A549 treated with ZK216348 at 1 μM for 4 hours (cell line): ENCODE data around the gene TRIOBP. TPM values are rescaled to one million over a fixed set of nuclear protein-coding genes. Genes with fewer than 3 reads are reported as not detected.

ENCODE experiments used
- total RNA-seq: library from RNA; stranded (reverse); fragments of 200-300 nt; extraction: Qiagen RNA extraction; gene quantifications from 5 replicates; pipeline ENCODE4 v1.2.3, GENCODE V29; 2022; ENCODE audit warnings: low read depth

Gene TRIOBP
- 18.5 to 37.8 TPM (median 34.6 TPM) in 5 replicates for total RNA-seq

GRCh38 chr22:37696657-37697537, at the start of gene TRIOBP:
Gene TRIOBP (plus strand): TSS chr22:37697048. CDS start chr22:37701366, 4,318 bp downstream.

GRCh38 chr22:37658133-37659065, 38.4 kb upstream of the TRIOBP start, which contains the start of gene PDXP:
Gene PDXP (plus strand): TSS chr22:37658723. CDS start chr22:37658783, 60 bp downstream.

GRCh38 chr22:37674951-37675929, 21.6 kb upstream of the TRIOBP start, which contains the start of gene LGALS1:
Gene LGALS1 (plus strand): TSS chr22:37675636. CDS start chr22:37675703, 67 bp downstream.

GRCh38 chr22:37686002-37686982, 10.6 kb upstream of the TRIOBP start, which contains the start of gene NOL12:
Gene NOL12 (plus strand): TSS chr22:37686343. CDS start chr22:37686393, 50 bp downstream.

GRCh38 chr22:37807410-37808293, 110.8 kb downstream of the TRIOBP start, which contains the start of gene GCAT:
Gene GCAT (plus strand): TSS chr22:37807934. CDS start chr22:37807968, 34 bp downstream.

GRCh38 chr22:37823134-37823985, 126.5 kb downstream of the TRIOBP start, which contains the start of gene GALR3:
Gene GALR3 (plus strand): TSS chr22:37823382. CDS start chr22:37823407, 25 bp downstream.

Other genes with a start within 250 kb of the TRIOBP start
- gene MFNG, start 210.7 kb upstream of the TRIOBP start, total RNA-seq = 0.94 to 3.3 TPM (median 2.2 TPM) in 5 replicates
- 16.7 to 37.0 TPM (median 34.2 TPM) in 5 replicates for gene CARD10, start 177.6 kb upstream of the TRIOBP start, total RNA-seq
- 16.8 to 37.2 TPM (median 34.9 TPM) in 5 replicates for gene CDC42EP1, start 136.6 kb upstream of the TRIOBP start, total RNA-seq
- gene LGALS2, start 117.0 kb upstream of the TRIOBP start, total RNA-seq = not detected in 5 replicates
- 15.5 to 24.7 TPM (median 22.9 TPM) in 5 replicates for gene GGA1, start 88.2 kb upstream of the TRIOBP start, total RNA-seq
- 1.6 to 3.3 TPM (median 2.1 TPM) in 5 replicates for gene SH3BP1, start 57.4 kb upstream of the TRIOBP start, total RNA-seq
- gene PDXP, start 38.3 kb upstream of the TRIOBP start, total RNA-seq = 13.5 to 19.2 TPM (median 18.0 TPM) in 5 replicates
- 1,225 to 1,377 TPM (median 1,256 TPM) in 5 replicates for gene LGALS1, start 21.4 kb upstream of the TRIOBP start, total RNA-seq
- 24.9 to 30.9 TPM (median 28.2 TPM) in 5 replicates for gene NOL12, start 10.7 kb upstream of the TRIOBP start, total RNA-seq
- 2.7 to 3.4 TPM (median 3.0 TPM) in 5 replicates for gene GCAT, start 110.9 kb downstream of the TRIOBP start, total RNA-seq
- not detected in 5 replicates for gene GALR3, start 126.3 kb downstream of the TRIOBP start, total RNA-seq
- gene ANKRD54, start 147.3 kb downstream of the TRIOBP start, total RNA-seq = 18.7 to 25.9 TPM (median 24.4 TPM) in 5 replicates
- 264 to 308 TPM (median 279 TPM) in 5 replicates for gene EIF3L, start 152.4 kb downstream of the TRIOBP start, total RNA-seq
- gene MICALL1, start 209.2 kb downstream of the TRIOBP start, total RNA-seq = 14.3 to 22.1 TPM (median 20.2 TPM) in 5 replicates